Mesenchymal stem cell (in vitro differentiated cells and primary cell): ENCODE measurements around the gene NFKB2.

Source experiments
- DNase-seq: peaks from one replicate; pipeline ENCODE4 v3.0.0-alpha.2; 2013
- H2AFZ ChIP-seq: one replicate; pipeline ENCODE4 v1.6.1; 2013; ENCODE audit warnings: low read depth, mild to moderate bottlenecking, control low read depth, inconsistent platforms, low read length, moderate library complexity
- H2AK5ac ChIP-seq: 2 replicates; pipeline ENCODE4 v1.6.1; 2013; ENCODE audit warnings: low read length, moderate library complexity, mild to moderate bottlenecking, inconsistent platforms; ENCODE audit not compliant: severe bottlenecking
- H2BK120ac ChIP-seq: one replicate; pipeline ENCODE4 v1.6.1; 2013; ENCODE audit warnings: low read depth, mild to moderate bottlenecking, inconsistent platforms, low read length, moderate library complexity
- H2BK12ac ChIP-seq, 2 experiments: one replicate each; pipeline ENCODE4 v1.6.1; 2013; ENCODE audit warnings: inconsistent platforms in 2 of 2, low read length in 2 of 2, mild to moderate bottlenecking in 2 of 2, moderate library complexity in 2 of 2, control low read depth in 1 of 2
- H2BK15ac ChIP-seq: one replicate; pipeline ENCODE4 v1.6.1; 2013; ENCODE audit warnings: mild to moderate bottlenecking, low read depth, inconsistent platforms; ENCODE audit not compliant: poor library complexity, severe bottlenecking
- H2BK5ac ChIP-seq: 2 replicates; pipeline ENCODE4 v1.6.1; 2013; ENCODE audit warnings: low read depth, mild to moderate bottlenecking, low read length, control low read depth, inconsistent platforms; ENCODE audit not compliant: poor library complexity, severe bottlenecking
- H3K14ac ChIP-seq, 2 experiments: one replicate each; pipeline ENCODE4 v1.6.1; 2013; ENCODE audit warnings: inconsistent platforms in 2 of 2, low read length in 2 of 2, control low read depth in 1 of 2, mild to moderate bottlenecking in 1 of 2, moderate library complexity in 1 of 2
- H3K18ac ChIP-seq, 2 experiments: one replicate each; pipeline ENCODE4 v1.6.1; 2013; ENCODE audit warnings: inconsistent platforms in 2 of 2, low read length in 2 of 2, control low read depth in 1 of 2, low read depth in 1 of 2, mild to moderate bottlenecking in 1 of 2
- H3K23ac ChIP-seq, 2 experiments: one replicate each; pipeline ENCODE4 v1.6.1; 2013; ENCODE audit warnings: inconsistent platforms in 2 of 2, low read length in 2 of 2, mild to moderate bottlenecking in 2 of 2, moderate library complexity in 2 of 2, control low read depth in 1 of 2
- H3K27ac ChIP-seq: 2 replicates; pipeline ENCODE4 v1.5.1; 2013; ENCODE audit warnings: mild to moderate bottlenecking, moderate library complexity, low read length, control low read depth, inconsistent platforms; ENCODE audit not compliant: poor library complexity, severe bottlenecking
- H3K27me3 ChIP-seq, 2 experiments: 2 replicates each; pipeline versions ENCODE4 v1.6.1 to v1.7.0; 2013; ENCODE audit warnings: low read length in 2 of 2, mild to moderate bottlenecking in 2 of 2, moderate library complexity in 2 of 2, control low read depth in 1 of 2, inconsistent platforms in 1 of 2; ENCODE audit not compliant: control insufficient read depth in 1 of 2, insufficient read depth in 1 of 2
- H3K36me3 ChIP-seq, 2 experiments: 2 replicates each; pipeline versions ENCODE4 v1.6.1 to v1.7.0; 2013; ENCODE audit warnings: low read length in 2 of 2, control low read depth in 1 of 2, inconsistent platforms in 1 of 2, low read depth in 1 of 2, mild to moderate bottlenecking in 1 of 2; ENCODE audit not compliant: insufficient read depth in 2 of 2, control insufficient read depth in 1 of 2
- H3K4ac ChIP-seq, 2 experiments: one replicate each; pipeline ENCODE4 v1.6.1; 2013; ENCODE audit warnings: inconsistent platforms in 2 of 2, low read length in 2 of 2, mild to moderate bottlenecking in 2 of 2, moderate library complexity in 2 of 2, control low read depth in 1 of 2, low read depth in 1 of 2
- H3K4me1 ChIP-seq: 2 replicates; pipeline ENCODE4 v1.6.1; 2013; ENCODE audit warnings: low read depth, low read length, control low read depth; ENCODE audit not compliant: control insufficient read depth, insufficient read depth
- H3K4me2 ChIP-seq: 2 replicates; pipeline ENCODE4 v1.6.1; 2013; ENCODE audit warnings: low read length, mild to moderate bottlenecking, inconsistent platforms; ENCODE audit not compliant: poor library complexity, severe bottlenecking
- H3K4me3 ChIP-seq, 2 experiments: 2 replicates each; pipeline versions ENCODE4 v1.5.1 to v1.7.0; 2013; ENCODE audit warnings: low read length in 2 of 2, mild to moderate bottlenecking in 2 of 2, control low read depth in 1 of 2, low read depth in 1 of 2; ENCODE audit not compliant: insufficient read depth in 1 of 2
- H3K79me1 ChIP-seq: replicated peaks from 2 replicates; pipeline ENCODE4 v1.6.1; 2013; ENCODE audit warnings: mild to moderate bottlenecking, control low read depth, low read length, inconsistent platforms; ENCODE audit not compliant: poor library complexity, severe bottlenecking
- H3K9ac ChIP-seq: 2 replicates; pipeline ENCODE4 v1.7.0; 2013; ENCODE audit warnings: mild to moderate bottlenecking, low read length, moderate library complexity
- H3K9me3 ChIP-seq: 2 replicates; pipeline ENCODE4 v1.7.0; 2013; ENCODE audit warnings: mild to moderate bottlenecking, low read length; ENCODE audit not compliant: control insufficient read depth
- H4K8ac ChIP-seq: one replicate; pipeline ENCODE4 v1.6.1; 2013; ENCODE audit warnings: inconsistent platforms, mild to moderate bottlenecking, low read length, moderate library complexity
- H4K91ac ChIP-seq: one replicate; pipeline ENCODE4 v1.6.1; 2013; ENCODE audit warnings: mild to moderate bottlenecking, low read length, inconsistent platforms
- WGBS: methylation state at CpG from one replicate; pipeline ENCODE4 v1.1.7; 2013; ENCODE audit warnings: mixed read lengths; 5-methylcytosine and 5-hydroxymethylcytosine counted together

NFKB2 gene

DNA sequence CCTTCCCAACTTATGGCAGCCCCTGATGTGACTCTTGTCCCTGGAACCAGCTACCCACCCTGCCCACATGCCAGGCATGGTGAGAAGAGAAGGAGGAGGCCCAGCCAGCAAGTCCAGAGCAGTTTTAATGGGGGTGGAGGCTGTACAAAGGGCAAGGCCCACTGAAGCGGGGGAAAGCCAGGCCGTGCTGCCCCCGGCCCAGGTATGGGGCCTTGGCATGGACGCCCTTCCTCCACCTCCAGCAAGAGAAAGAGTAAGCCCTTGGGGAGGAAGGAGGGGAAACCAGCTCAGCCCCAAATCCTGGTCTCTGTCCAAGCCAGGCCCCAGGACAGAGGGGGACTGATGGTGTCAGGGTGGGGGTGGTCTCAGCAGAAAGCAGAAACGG lies 7.0 kb downstream of the NFKB2 start:
- Histone ChIP-seq H2AK5ac (peak overlapping the region; percentile 50), H3K4me2 (no peak overlapping the region), H2BK120ac (no peak overlapping the region), H3K9ac (no peak overlapping the region), H3K14ac (no peak overlapping the region), H3K27me3 (peaks cover 18 to 20% of the 10 kb centered on the region in 2 experiments), H3K27ac (no peak overlapping the region), H3K23ac (no peak overlapping the region), H2BK15ac (no peak overlapping the region), H2BK12ac (no peak overlapping the region), H3K36me3 (peaks cover 29 to 60% of the 10 kb centered on the region in 2 experiments), H3K9me3 (no peaks in the 10 kb centered on the region), H2BK5ac (no peak overlapping the region), H3K18ac (no peak overlapping the region), H3K79me1 (peaks cover 9% of the 10 kb centered on the region), H4K8ac (no peak overlapping the region), H2AFZ (no peak overlapping the region), H3K4ac (no peak overlapping the region), H4K91ac (no peak overlapping the region), H3K4me3 (no peak overlapping the region), H3K4me1 (peaks cover 45% of the 10 kb centered on the region)
- DNase-seq: no peak
- WGBS: 100% methylated on average over 4 of the region's 5 CpGs

- H3K27ac ChIP-seq: no peak overlapping the region
- no peak overlapping the region for H2AFZ ChIP-seq
- peaks cover 23 to 54% of the 10 kb centered on the region in 2 experiments for H3K36me3 ChIP-seq
- H2BK12ac ChIP-seq: no peak overlapping the region
- WGBS: 86% methylated on average over 9 of the region's 13 CpGs
- no peak overlapping the region for H2BK120ac ChIP-seq
- H3K27me3 ChIP-seq: peaks cover 24 to 26% of the 10 kb centered on the region in 2 experiments
- no peaks in the 10 kb centered on the region for H3K9me3 ChIP-seq
- H3K79me1 ChIP-seq: peaks cover 6% of the 10 kb centered on the region
- no peak overlapping the region for H3K4me3 ChIP-seq
- H4K8ac ChIP-seq: no peak overlapping the region
- H3K14ac ChIP-seq: no peak overlapping the region
- no peak overlapping the region for H3K4me2 ChIP-seq
- H3K9ac ChIP-seq: no peak overlapping the region
- no peak overlapping the region for H4K91ac ChIP-seq
- H3K23ac ChIP-seq: no peak overlapping the region
- H2AK5ac ChIP-seq: no peak overlapping the region
- no peak for DNase-seq
- peaks cover 44% of the 10 kb centered on the region for H3K4me1 ChIP-seq
- H2BK5ac ChIP-seq: no peak overlapping the region
- no peak overlapping the region for H3K4ac ChIP-seq
- H2BK15ac ChIP-seq: no peak overlapping the region
- no peak overlapping the region for H3K18ac ChIP-seq
Measured at GRCh38 chr10:102403115-102403514, 7.6 kb downstream of the NFKB2 start.

DNA sequence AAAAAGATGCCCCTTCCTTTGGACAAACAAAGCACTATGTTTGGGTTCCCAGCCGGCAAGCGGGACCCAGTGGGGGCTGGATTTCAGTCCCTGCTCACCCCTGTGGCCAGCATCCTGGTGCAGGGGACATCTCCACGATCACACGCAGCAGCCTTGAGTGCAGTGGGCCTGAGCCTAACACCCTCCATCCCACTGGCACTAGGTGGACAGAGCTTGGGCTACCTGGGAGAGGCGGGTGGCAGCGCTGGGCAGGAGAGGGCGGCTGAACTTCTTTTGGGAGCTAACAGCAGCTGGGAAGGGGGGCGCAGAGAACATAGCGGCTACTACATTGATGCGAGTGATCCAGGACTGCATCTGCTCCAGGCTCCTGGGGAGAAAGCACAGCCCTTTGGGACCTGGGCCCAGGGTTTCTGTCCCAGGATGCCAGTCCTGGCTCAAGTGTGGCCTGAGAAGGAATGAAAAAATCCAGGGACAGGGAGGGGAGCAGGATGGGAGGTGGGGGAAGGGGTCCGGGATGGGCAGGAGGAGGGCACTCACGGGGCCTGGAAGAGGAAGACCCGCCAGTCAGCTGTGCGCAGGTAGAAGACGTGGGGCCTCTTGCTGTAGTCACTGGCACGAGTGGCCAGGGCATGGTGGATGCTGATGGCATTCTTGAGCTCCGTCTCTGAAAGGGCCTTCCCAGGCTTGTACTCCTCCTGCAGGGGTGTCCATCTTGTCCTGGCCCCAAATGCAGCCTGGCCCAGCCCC lies 9.0 kb downstream of the NFKB2 start:
- no peak overlapping the region for H2BK12ac ChIP-seq
- H3K4me3 ChIP-seq: no peak overlapping the region
- 95% methylated on average over 17 of the region's 17 CpGs for WGBS

GRCh38 chr10:102405108-102405571 lies 9.6 kb downstream of the NFKB2 start:
- Histone ChIP-seq H3K4me2 (no peak overlapping the region), H3K27ac (no peak overlapping the region), H3K23ac (no peak overlapping the region), H3K36me3 (peaks cover 20 to 41% of the 10 kb centered on the region in 2 experiments), H4K91ac (no peak overlapping the region), H3K79me1 (peaks cover 2% of the 10 kb centered on the region), H2BK12ac (no peak overlapping the region), H2AK5ac (no peak overlapping the region), H3K4me3 (no peak overlapping the region), H3K27me3 (peaks cover 41% of the 10 kb centered on the region in 2 experiments), H3K4ac (no peak overlapping the region), H4K8ac (no peak overlapping the region), H2BK5ac (no peak overlapping the region), H2BK15ac (no peak overlapping the region), H3K9me3 (no peaks in the 10 kb centered on the region), H3K18ac (no peak overlapping the region), H3K14ac (no peak overlapping the region), H2AFZ (no peak overlapping the region), H2BK120ac (no peak overlapping the region), H3K4me1 (peaks cover 43% of the 10 kb centered on the region), H3K9ac (no peak overlapping the region)
- WGBS: 96% methylated on average over 19 of the region's 19 CpGs
- DNase-seq: no peak

More for the DNA sequence above, 9.0 kb downstream of the NFKB2 start:
- H3K18ac ChIP-seq: no peak overlapping the region
- no peak overlapping the region for H2AK5ac ChIP-seq
- no peak overlapping the region for H3K23ac ChIP-seq
- H2BK5ac ChIP-seq: no peak overlapping the region
- H3K79me1 ChIP-seq: peaks cover 6% of the 10 kb centered on the region
- H3K36me3 ChIP-seq: peaks cover 20 to 47% of the 10 kb centered on the region in 2 experiments
- no peak overlapping the region for H3K4ac ChIP-seq
- H3K27me3 ChIP-seq: peaks cover 35% of the 10 kb centered on the region in 2 experiments
- H4K8ac ChIP-seq: no peak overlapping the region
- H3K4me1 ChIP-seq: peaks cover 47% of the 10 kb centered on the region
- no peak overlapping the region for H2BK120ac ChIP-seq
- no peak overlapping the region for H2AFZ ChIP-seq
- no peak overlapping the region for H3K4me2 ChIP-seq
- no peak overlapping the region for H3K9ac ChIP-seq
- no peak overlapping the region for H3K14ac ChIP-seq
- H3K9me3 ChIP-seq: no peaks in the 10 kb centered on the region
- DNase-seq: no peak
- no peak overlapping the region for H3K27ac ChIP-seq
- no peak overlapping the region for H4K91ac ChIP-seq
- H2BK15ac ChIP-seq: no peak overlapping the region
